HG03342 (cell line): ENCODE results near the gene LMBR1.
"Not testable (repeated sequence)": the region's sequence is repeated elsewhere in the genome, so short reads cannot be mapped to it uniquely, and the experiment has no call there.

Source experiments
- ATAC-seq: cut with Tn5 transposase; IDR thresholded peaks from one replicate; pipeline ENCODE4 v1.9.1; 2021; ENCODE audit warnings: mild to moderate bottlenecking, moderate library complexity; ENCODE audit not compliant: unreplicated experiment

Gene LMBR1

DNA sequence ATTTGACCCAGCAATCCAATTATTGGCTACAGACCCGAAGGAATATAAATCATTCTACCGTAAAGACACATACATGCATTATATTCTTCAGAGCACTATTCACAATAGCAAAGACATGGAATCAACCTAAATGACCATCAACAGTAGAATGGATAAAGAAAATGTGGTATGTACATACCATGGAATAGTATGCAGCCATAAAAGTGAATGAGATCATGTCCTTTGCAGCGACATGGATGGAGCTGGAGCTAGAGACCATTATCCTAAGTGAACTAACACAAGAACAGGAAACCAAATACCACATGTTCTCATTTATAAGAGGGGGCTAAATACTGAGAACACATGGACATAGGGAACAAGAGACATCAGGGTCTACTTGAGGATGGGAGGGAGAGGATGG lies 44.0 kb downstream of the LMBR1 start:
- ATAC-seq = no peak

DNA sequence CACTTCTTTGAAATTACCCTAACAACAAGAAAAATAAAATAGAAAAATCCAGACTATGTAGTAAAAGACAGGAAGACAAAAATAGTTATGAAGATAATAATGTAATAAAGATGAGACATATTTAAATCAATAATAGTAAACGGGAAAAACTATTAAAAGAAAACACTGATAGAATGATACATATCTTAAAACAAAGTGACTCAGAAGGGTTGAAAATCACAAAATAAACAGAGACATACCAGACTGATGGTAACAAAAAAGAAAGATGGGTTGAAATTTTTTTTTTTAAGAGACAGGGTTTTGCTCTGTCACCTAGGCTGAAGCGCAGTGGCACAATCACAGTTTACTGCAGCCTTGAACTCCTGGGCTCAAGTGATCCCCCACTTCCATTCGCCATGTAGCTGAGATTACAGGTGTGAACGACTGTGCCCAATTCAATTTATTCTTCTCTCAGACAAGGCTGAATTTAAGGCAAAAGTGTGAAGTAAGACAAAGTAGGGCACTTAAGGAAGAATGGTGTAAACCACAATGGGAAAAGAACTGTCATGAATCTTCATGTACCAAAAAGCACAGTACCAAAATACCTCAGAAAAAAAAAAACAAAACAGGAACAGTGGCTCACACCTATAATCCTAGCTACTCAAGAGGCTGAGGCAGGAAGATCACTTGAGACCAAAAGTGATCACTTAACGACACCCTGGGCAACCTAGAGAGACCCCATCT lies 47.4 kb downstream of the LMBR1 start:
- no peak for ATAC-seq

DNA sequence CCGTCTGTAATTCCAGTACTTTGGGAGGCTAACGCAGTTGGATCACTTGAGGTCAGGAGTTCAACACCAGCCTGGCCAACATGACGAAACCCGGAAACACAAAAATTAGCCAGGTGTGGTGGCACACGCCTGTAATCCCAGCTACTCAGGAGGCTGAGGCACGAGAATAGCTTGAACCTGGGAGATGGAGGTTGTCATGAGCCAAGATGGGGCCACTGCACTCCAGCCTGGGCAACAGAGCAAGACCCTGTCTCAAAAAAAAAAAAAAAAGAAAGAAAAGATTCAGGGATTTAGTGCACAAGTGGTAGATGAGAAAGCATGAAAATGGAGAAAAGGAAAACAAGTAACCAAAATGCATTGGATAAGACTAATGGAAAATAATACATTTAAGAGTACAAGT lies 49.4 kb downstream of the LMBR1 start:
- ATAC-seq = not testable (repeated sequence)

DNA sequence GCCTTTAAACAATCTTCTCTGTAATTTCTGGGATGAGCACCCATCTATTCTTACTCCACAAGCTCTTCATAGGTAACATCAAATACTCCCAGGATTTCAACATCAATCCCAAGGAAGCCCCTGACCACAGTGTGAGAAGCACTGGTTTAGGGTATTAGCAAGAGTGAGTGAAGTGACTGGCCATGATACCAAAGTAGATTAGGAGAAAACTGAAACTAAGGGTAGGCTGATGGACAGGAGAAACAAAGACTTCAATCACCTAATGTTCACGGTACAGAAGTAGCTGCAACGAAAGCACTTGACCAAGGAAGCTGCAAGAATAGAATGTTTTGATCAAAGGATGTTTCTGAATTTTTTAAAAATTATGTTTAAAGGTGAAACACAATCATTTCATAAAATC lies 49.8 kb downstream of the LMBR1 start:
- no peak for ATAC-seq

DNA sequence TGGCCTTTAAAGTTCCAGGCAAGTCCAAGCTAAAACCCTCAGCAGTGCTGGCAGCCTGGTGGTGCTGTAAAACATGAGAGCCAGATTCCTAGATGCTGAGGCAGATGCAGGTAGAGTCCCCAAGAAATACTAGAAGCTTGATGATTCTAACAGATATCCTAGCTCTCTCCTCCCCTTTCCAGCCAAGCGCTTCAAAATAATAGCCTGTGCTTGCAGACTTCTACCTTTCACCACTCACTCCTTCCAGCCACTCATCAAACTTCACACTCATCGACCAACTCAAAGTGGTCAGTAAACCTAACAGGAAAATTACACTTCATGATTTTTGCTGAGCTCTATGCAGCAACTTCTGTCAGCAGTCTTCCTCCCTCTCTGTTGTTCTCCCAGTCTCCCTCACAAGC lies 50.2 kb downstream of the LMBR1 start:
- no peak for ATAC-seq

DNA sequence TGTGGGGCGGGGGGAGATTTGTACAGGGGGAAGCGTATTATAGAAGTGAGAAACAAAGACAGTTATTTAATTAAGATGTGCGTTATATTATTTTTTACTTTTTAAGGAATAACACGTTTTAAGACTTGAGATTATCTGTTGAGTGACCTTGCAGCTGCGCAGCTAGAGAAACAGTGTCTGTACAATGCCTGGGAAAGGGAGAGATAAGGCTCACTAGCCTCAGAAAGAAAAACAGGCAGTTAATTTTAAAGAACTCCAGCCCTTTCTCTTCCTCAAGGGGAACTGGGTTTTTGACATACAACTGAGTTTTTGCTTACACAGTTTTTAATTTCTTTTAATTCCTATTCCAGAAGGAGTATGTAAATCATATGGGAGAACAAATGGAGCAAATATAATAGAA lies 50.7 kb downstream of the LMBR1 start:
- ATAC-seq = no peak

DNA sequence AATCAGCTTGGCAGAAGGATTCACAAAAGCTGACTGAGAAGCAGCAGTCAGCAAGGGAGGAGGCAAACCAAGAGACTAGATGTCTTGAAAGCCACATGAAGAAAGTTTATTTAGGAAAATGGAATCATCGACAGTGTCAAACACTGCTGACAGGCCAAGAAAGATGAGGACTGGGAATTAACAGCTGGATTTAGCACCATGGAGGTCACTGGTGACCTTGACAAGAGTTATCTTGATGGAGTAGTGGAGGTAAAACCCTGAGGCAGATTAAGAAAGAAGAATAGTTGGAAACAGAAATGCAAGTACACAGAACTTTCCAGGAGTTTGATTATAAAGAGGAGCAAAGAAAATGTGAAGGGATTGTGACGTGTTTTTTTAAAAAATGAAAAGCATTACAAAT lies 51.5 kb downstream of the LMBR1 start:
- no peak for ATAC-seq

DNA sequence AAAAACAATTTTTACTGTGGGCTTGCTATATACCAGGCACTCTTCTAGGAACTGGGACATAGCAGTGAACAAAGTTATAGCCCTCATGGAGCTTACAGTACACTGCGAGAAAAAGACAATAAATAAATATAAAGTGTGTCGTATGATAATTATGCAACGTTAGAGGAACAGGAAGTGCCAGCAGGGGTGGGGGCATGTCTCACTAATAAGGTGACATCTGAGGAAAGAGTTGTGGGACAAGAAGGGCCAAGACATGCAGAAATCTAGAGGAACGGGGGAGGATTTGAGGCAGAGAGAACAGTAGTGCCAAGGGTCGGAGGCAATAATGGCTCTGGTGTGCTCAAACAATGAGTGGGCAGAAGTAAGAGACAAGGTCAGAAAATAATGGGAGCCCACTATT lies 52.8 kb downstream of the LMBR1 start:
- no peak for ATAC-seq

DNA sequence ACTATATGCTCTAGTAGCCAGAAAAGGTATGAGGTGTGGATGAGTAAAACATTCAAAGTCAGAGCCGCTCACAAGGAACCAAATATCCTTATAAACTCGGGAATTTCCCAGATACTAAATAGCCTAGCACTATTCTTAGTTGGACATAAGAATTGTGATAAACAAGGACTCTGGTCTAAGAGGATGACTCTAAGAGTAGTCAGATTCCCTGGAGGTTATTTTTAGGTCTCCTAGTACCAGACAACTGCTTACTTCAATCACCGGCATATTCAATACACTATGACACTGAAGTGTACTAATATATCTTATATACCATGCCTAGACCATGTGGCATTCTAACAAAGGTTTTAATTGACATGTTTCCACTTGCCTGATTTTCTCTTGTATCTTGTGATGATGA lies 56.5 kb downstream of the LMBR1 start:
- no peak for ATAC-seq

DNA sequence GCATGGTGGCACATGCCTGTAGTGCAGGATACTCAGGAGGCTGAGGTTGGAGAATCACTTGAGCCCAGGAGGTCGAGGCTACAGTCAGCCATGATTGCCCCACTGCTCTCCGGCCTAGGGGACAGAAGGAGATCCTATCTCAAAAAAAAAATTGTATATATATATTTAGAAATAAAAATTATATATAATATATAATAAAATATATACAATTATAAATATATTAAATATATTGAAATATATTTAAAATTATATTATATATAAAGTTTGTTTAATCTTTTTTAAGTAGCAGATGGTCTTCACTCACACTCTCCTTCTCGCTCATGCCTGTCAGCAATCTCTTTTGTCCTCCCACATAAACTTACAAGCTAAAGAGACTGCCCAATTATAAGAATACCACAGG lies 58.5 kb downstream of the LMBR1 start:
- ATAC-seq = no peak

DNA sequence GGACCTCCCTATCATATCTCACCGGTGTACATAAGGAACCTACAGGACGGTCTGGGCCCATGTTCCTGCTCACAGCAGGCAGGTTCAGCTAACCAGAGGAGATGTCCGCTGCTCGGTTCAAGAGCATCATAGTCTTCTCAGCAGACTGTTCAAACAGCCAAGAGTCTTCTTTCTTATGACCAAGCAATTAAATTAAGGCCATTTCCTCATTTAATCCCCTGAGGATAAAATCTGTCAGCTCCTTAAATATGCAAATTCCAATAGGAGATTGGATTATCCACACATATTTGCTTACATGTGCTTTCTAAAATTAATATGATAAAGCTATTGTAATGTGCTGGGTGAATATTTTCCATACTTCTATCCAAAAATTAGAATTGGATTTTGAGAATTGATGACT lies 59.7 kb downstream of the LMBR1 start:
- ATAC-seq = no peak

DNA sequence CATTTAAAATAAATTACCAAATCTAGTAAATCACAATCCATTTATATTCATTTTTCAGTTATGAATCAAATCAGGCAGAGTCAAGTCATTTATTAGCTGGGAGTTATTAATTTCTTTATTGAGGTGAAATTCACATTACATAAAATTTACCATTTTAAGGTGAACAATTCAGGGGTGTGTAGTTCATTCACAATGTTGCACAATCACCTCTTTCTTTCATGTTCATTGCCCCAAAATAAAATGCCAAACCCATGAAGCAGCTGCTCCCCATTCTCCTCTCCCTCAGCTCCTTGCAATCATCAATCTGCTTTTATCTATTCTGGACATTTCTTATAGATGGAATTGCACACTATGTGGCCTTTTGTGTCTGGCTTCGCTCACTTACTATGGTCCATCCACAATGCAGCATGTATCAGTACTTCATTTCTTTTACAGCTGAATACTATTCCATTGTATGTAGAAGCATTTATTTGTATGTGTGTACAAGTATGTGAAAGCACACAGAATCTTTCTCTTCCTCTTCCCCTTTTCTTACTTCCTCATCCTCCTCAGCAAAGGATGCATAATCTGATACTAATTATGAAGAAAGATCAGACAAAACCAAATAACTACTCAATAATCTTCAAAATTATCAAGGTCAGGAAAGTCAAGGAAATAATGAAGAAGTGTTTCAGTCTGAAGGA lies 60.6 kb downstream of the LMBR1 start:
- ATAC-seq = no peak

DNA sequence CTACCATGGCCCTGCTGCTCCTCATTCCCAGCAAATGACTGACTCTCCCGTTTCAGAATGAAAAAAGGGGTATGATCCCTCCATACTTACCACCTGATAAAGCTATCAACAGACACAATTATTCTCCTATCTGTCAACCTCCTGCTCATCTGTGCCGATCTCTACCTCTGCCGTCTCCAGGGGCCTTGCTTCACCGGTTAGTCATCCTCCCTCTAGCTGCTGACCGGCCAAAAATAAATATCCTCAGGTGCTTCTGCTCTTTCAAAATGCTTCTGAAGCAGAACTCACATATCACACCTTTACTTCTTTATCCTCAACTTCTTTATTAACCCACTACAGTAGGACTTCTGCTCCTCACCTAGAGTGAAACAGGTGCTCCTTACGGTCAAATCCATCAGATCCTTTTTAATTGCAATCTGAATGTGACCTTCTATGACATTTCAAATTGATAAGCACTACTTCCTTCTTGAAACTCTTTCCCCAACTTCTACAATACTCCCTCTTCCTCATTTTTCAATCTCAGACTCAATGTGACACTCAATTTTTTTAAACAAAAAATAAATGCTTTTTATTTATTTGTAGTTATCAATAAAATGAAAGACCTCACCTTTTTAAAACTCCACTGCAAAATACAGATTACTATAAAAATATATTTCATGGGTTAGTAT lies 63.2 kb downstream of the LMBR1 start:
- ATAC-seq = no peak

DNA sequence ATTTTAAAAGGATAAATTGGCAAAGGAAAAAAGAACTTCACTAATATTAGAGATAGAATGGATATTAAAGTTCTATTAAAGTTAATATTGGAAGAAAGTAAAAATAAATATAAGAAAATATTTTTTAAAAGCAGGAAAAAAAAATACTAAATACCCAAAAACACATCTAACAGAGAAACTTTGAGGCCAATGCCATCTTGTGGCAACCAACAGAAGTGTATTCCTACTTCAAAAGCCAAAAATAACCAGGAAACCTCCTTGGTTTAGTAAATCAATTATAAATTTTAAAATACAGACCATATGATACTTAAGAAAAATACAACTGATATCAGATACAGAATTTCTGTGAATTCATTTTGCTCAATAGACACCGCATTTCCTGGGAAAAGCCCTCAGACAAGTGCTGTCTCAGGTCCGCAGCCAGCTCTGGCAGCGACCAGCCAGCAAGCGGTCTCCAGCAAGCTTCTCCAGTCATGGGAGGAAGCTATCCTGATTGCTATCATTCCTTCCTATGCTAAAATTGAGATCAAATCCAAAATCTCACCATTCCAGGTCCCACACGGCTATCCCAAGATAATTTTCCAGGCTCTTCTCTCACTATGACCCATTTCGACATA lies 65.3 kb downstream of the LMBR1 start:
- no peak for ATAC-seq

DNA sequence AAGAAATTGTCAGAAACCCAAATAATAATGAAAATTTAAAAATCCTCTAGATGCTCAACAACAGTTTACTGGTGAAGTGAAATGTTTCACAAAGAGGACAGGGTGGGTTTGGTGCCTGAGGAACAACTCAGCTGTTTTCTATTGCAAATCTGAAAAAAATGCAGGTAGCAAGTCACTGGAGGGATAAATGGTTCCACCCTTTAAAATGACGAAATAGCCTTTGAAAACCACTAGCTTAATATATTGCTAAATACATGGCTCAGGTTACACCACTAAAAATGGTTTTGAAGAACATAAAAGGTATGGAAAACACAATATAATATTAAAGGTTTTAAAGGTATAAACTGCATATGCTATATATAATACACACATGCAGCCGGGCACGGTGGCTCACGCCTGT lies 69.5 kb downstream of the LMBR1 start:
- no peak for ATAC-seq

DNA sequence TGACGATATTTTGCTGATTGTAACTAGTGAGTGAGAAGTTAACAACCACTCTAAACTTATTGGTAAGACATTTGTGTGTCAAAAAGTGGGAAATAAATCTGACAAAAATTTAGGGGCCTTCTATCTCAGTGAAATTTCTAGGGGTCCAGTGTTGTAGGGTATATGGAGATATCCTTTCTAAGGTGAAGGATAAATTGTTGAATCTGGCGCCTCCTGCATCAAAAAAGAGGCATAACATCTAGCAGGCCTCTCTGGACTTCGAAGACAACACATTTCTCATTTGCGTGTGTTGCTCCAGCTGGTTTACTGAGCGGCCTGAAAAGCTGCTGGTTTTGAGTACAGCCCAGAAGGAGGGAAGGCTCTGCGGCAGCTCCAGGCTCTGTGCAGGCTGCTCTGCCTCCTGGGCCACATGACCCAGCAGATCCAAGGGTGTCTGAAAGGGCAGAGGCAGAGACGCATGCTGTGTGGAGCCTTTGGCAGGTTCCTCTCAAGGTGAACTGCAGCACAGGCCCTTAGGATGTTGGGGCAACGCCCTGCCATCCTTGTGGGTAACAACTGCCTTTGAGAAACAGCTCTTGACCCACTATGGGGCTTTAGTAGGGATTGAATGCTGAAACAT lies 72.4 kb downstream of the LMBR1 start:
- ATAC-seq = no peak

DNA sequence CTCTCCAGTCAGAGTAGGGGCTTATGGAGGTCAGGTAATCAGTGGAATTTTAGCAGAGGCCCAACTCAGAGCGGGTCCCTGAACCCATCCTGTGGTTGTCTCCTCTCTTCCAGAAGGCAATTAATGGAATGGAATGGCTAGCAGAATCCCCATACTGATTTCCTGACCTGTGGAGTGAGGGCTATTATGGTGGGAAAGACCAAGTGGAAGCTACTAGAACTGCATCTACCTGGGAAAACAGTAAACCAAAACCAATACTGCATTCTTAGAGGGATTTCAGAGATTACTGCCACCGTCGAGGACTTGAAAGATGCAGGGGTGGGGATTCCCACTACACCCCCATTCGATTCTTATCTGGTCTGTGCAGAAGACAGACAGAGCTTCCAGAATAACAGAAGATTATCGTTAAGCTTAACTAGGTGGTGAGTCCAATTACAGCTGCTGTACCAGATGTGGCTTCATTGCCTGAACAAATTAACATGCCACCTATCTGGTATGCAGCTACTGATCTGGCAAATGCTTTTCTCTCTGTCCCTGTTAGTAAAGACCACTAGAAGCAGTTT lies 73.2 kb downstream of the LMBR1 start:
- ATAC-seq = no peak

DNA sequence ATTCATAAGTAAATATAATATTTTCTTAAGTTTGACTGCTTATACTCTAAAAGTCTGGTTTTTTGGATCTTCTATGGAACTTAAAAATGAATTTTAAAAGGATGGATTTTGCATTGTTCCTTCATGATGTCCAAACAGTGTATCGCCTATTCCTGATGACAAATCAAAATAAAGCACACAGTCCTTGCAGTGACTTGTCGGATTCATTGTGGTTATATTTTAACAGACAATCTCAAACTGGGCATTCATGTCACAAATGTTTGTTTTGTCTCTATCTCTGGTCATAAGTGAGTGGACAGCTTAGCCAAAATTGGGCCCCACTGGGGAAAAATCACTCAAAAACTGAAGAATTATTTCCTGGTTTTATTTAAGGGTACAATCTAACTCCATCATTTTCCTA lies 74.8 kb downstream of the LMBR1 start:
- ATAC-seq = no peak

DNA sequence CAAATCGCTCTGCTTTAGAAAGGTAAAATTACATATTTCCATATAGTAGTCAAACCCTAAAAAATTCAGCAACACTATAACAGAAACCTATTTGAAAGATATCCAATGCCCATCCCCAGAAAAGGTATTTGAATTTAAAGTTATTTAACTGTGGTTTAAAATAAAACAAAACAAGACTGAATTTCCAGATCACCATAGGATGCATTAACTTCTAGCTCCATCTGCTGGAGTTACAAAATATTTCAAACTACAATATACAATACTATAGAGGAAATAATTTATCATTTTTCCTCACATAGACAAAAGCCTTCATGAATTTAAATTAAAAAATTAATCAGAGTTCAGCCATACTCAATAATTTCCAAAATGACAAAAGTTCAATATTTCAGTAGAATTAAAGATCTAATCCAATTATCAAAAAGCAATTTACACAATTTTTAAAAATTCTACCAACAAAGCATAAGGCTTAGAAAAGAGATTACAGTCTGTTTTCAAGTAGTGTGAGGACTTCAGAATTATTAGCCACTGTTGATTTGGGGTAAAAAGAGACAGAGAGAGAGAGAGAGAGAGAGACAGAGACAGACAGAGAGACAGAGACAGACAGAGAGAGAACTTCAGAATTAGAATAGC lies 75.9 kb downstream of the LMBR1 start:
- ATAC-seq = no peak

DNA sequence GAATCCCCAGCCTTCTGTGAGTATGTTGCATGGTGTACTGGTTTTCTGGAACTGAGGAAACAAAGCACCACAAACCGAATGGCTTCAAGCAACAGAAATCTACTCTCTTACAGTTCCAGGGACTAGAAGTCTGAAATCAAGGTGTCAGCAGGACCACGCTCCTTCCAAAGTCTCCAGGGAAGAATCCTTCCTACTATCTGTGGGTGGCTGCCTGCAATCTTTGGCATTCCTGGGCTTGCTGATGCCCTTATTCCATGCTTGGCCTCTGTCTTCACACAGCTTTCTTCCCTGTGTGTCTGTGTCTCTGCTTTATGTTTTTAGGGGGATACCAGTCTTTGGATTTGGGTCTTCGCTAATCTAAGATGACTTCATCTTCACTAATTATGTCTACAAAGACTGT lies 81.3 kb downstream of the LMBR1 start:
- ATAC-seq = no peak

DNA sequence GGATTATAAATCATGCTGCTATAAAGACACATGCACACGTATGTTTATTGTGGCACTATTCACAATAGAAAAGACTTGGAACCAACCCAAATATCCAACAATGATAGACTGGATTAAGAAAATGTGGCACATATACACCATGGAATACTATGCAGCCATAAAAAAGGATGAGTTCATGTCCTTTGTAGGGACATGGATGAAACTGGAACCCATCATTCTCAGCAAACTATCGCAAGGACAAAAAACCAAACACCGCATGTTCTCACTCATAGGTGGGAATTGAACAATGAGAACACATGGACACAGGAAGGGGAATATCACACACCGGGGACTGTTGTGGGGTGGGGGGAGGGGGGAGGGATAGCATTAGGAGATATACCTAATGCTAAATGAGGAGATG lies 89.3 kb downstream of the LMBR1 start:
- not testable (repeated sequence) for ATAC-seq
